ENCODE results near the gene COL13A1. TPM values are rescaled to one million over a fixed set of nuclear protein-coding genes. Genes with fewer than 3 reads are reported as not detected.

The COL13A1 gene
- total RNA-seq, 1 donor from 2014 or later: 0.35 TPM

- no peak for DNase-seq (ENCODE audit: low read depth)
Measured at GRCh38 chr10:69906425-69906824, 104.7 kb downstream of the COL13A1 start.

GRCh38 chr10:69907517-69907916, 105.8 kb downstream of the COL13A1 start:
- no peak for DNase-seq (ENCODE audit: low read depth)

GRCh38 chr10:69908124-69908523, 106.4 kb downstream of the COL13A1 start:
- peak; percentile 13 for DNase-seq (ENCODE audit: low read depth)

- no peak for DNase-seq (ENCODE audit: low read depth)
Measured at GRCh38 chr10:69910561-69910960, 108.9 kb downstream of the COL13A1 start.

- no peak for DNase-seq (ENCODE audit: low read depth)
Measured at GRCh38 chr10:69911613-69912528, 110.2 kb downstream of the COL13A1 start.

GRCh38 chr10:69912589-69912988, 110.9 kb downstream of the COL13A1 start:
- DNase-seq (ENCODE audit: low read depth): no peak

- DNase-seq (ENCODE audit: low read depth): no peak
Measured at GRCh38 chr10:69913606-69914382, 112.1 kb downstream of the COL13A1 start.

GRCh38 chr10:69914398-69915214, 112.9 kb downstream of the COL13A1 start:
- peak; percentile 34 for DNase-seq (ENCODE audit: low read depth)

- DNase-seq (ENCODE audit: low read depth): no peak
Measured at GRCh38 chr10:69915215-69915560, 113.5 kb downstream of the COL13A1 start.

GRCh38 chr10:69916118-69916517, 114.4 kb downstream of the COL13A1 start:
- DNase-seq (ENCODE audit: low read depth): no peak

GRCh38 chr10:69918036-69918435, 116.3 kb downstream of the COL13A1 start:
- DNase-seq (ENCODE audit: low read depth): no peak

- no peak for DNase-seq (ENCODE audit: low read depth)
Measured at GRCh38 chr10:69919250-69919649, 117.5 kb downstream of the COL13A1 start.

- no peak for DNase-seq (ENCODE audit: low read depth)
Measured at GRCh38 chr10:69925111-69925510, 123.4 kb downstream of the COL13A1 start.

- DNase-seq (ENCODE audit: low read depth): no peak
Measured at GRCh38 chr10:69928339-69928738, 126.6 kb downstream of the COL13A1 start.

GRCh38 chr10:69929575-69929974, 127.9 kb downstream of the COL13A1 start:
- no peak for DNase-seq (ENCODE audit: low read depth)

- no peak for DNase-seq (ENCODE audit: low read depth)
Measured at GRCh38 chr10:69934768-69935167, 133.1 kb downstream of the COL13A1 start.

- DNase-seq (ENCODE audit: low read depth): no peak
Measured at GRCh38 chr10:69936091-69936490, 134.4 kb downstream of the COL13A1 start.

- DNase-seq (ENCODE audit: low read depth): peak; percentile 23
Measured at GRCh38 chr10:69938541-69938991, 136.9 kb downstream of the COL13A1 start.

GRCh38 chr10:69939061-69939460, 137.4 kb downstream of the COL13A1 start:
- DNase-seq (ENCODE audit: low read depth): no peak

GRCh38 chr10:69939481-69939880, 137.8 kb downstream of the COL13A1 start:
- no peak for DNase-seq (ENCODE audit: low read depth)

GRCh38 chr10:69941730-69942129, 140.0 kb downstream of the COL13A1 start:
- no peak for DNase-seq (ENCODE audit: low read depth)

GRCh38 chr10:69943292-69943820, 141.7 kb downstream of the COL13A1 start:
- no peak for DNase-seq (ENCODE audit: low read depth)

Measured in renal cortical epithelial cell (primary cell).